Thymus (tissue), 11 donors: ENCODE measurements around the gene MFAP3L. TPM values are rescaled to one million over a fixed set of nuclear protein-coding genes. Genes with fewer than 3 reads are reported as not detected.

Source experiments
- DNase-seq, 9 donors: peaks; one replicate each; pipeline ENCODE4 v3.0.0-alpha.2; 2013; ENCODE audit warnings: low spot score in 9 of 9, low read depth in 6 of 9, missing footprints in 1 of 9
- H3K27ac ChIP-seq, 2 donors: one replicate each; pipeline ENCODE4 v1.5.1; 2013; ENCODE audit warnings: control low read depth in 1 of 2, low read depth in 1 of 2, low read length in 1 of 2, mild to moderate bottlenecking in 1 of 2, moderate library complexity in 1 of 2
- H3K27me3 ChIP-seq, 2 donors: one replicate each; pipeline ENCODE4 v1.5.1; 2013; ENCODE audit warnings: low read length in 1 of 2; ENCODE audit not compliant: control insufficient read depth in 2 of 2, insufficient read depth in 1 of 2
- H3K36me3 ChIP-seq, 2 donors: one replicate each; pipeline ENCODE4 v1.5.1; 2013; ENCODE audit warnings: low read length in 1 of 2, mild to moderate bottlenecking in 1 of 2, moderate library complexity in 1 of 2; ENCODE audit not compliant: control insufficient read depth in 2 of 2, insufficient read depth in 2 of 2
- H3K4me1 ChIP-seq, 2 donors: one replicate each; pipeline ENCODE4 v1.5.1; 2013; ENCODE audit warnings: low read length in 2 of 2; ENCODE audit not compliant: control insufficient read depth in 2 of 2, insufficient read depth in 2 of 2
- H3K4me3 ChIP-seq, 2 donors: one replicate each; pipeline ENCODE4 v1.5.1; 2013; ENCODE audit warnings: low read length in 2 of 2, control low read depth in 1 of 2, mild to moderate bottlenecking in 1 of 2
- H3K9me3 ChIP-seq, 2 donors: one replicate each; pipeline ENCODE4 v1.5.1; 2013; ENCODE audit warnings: low read length in 1 of 2, mild to moderate bottlenecking in 1 of 2; ENCODE audit not compliant: control insufficient read depth in 2 of 2, insufficient read depth in 1 of 2
- WGBS: extraction: QIAGEN DNeasy Blood & Tissue Kit; methylation state at CpG from one replicate; pipeline ENCODE4 v1.1.7; 2013; 5-methylcytosine and 5-hydroxymethylcytosine counted together
- polyA plus RNA-seq: library from polyadenylated mRNA; stranded (reverse); fragments of 200-250 nt; gene quantifications from one replicate; pipeline ENCODE4 v1.2.3, GENCODE V29; 2013
- total RNA-seq: library from RNA; stranded (reverse); fragments of 120-200 nt; gene quantifications from one replicate; pipeline ENCODE4 v1.2.4, GENCODE V29; 2013
- donor health status: healthy.

The MFAP3L gene
- total and polyA plus RNA-seq, 2 donors, result 0.80 to 1.5 TPM

DNA sequence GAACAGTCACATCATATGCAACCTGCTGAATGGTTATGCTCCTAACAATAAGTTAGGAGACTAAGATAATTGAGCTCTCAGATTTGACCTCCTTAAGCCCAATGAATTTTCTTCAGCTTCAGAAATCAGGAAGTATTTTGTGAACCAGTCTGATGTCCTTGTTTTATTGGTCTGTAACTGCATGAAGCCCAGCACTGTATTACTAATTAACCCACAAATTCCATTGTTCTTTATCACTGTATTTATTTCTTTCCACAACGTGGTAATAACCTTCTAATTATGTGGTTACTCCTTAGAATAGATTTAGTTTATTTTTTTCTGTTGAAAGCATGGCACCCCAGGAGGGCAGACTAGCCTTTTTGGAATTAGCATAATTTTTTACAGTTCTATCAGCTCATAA, 3.9 kb upstream of the MFAP3L start:
- Histone ChIP-seq H3K4me1 (peaks cover 0 to 16% of the 10 kb centered on the region in 2 donors), H3K27me3 (peaks cover 14 to 38% of the 10 kb centered on the region in 2 donors), H3K36me3 (no peaks in the 10 kb centered on the region), H3K9me3 (peaks cover 0 to 4% of the 10 kb centered on the region in 2 donors), H3K4me3 (no peak overlapping the region), H3K27ac (no peak overlapping the region)
- DNase-seq, result no peak
- 73% methylated on average over 1 of the region's 1 CpG for WGBS

DNA sequence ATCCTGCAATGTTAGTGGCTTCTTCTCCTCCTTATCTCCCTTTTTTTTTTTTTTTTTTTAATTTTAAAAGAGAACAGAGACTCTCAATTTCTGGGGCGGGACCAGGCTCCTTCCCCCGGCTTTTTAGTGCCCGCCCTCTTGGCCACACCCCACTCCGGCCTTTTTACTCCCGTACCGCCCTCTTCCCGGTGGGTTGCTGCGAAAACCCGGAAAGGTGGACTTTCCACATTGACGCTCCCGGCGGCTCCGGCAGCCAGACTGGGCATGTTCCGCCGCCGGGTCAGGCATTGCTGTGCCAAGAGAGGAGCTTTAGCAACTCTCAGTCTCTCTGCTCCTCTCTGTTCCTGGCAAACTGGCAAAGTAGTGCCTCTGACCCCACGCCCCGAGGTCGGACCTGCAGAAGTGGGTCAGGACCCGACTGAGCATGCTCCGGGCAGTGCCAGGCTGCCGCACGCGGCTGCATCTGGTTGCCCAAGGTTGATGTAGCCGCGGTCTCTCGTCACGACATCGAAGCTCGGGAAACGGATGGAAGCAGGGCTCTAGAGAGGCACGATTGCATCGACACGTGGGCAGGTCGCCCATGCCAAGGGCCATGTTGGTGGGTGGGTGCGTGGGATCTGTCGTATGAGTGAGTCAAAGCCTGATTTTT, 1.1 kb upstream of the MFAP3L start:
- no peak overlapping the region for H3K27ac ChIP-seq
- no peaks in the 10 kb centered on the region for H3K36me3 ChIP-seq
- peak overlapping the region; percentile 79 to 82 for H3K4me3 ChIP-seq
- 5% methylated on average over 37 of the region's 37 CpGs for WGBS
- H3K4me1 ChIP-seq, result peaks cover 0 to 16% of the 10 kb centered on the region in 2 donors
- DNase-seq, result peak; percentile 89 to 98 (median 93)
- H3K27me3 ChIP-seq, result peaks cover 23 to 52% of the 10 kb centered on the region in 2 donors
- peaks cover 0 to 4% of the 10 kb centered on the region in 2 donors for H3K9me3 ChIP-seq

DNA sequence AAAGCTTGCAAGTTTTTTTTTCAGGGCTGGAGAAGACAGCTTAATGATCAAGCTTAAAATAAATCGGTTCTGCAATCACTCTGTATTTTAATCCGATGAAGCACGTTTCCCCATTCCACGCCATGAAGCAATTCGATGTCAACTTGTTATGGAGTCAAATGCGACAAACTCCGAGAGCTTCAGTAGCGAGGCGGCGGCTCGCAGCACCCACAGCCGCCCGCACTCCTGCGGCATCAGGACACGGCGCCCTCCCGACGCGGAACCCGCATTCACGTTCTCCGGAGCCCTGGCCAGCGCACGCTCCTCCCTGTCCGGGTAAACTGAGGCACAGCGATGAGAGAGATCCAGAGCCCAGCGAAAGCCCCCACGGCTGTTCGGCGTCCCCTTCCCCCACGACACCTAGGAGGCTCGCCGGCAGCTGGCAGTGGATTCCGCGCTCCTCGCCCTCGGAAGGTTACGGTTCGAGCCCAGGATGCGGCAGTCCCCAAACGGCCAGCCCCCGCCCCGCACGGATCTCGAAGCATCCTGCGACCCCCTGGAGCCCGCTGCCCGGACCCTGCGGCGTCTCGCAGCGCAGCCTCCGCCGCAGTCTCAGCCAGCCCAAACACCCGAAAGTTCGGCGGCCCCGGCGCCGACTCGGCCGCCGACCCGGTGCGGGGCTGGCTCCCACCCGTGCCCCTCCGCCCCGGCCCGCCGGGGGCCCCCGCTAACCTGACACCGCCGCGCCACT, 507 bp downstream of the MFAP3L start:
- Histone ChIP-seq H3K9me3 (peaks cover 0 to 4% of the 10 kb centered on the region in 2 donors), H3K36me3 (no peaks in the 10 kb centered on the region), H3K27ac (no peak overlapping the region), H3K4me1 (peaks cover 0 to 16% of the 10 kb centered on the region in 2 donors), H3K4me3 (peak overlapping the region; percentile 38 to 82), H3K27me3 (peaks cover 25 to 51% of the 10 kb centered on the region in 2 donors)
- peak in 3 of 9 donors; percentile 15 to 37 (median 18) for DNase-seq
- WGBS, result 7% methylated on average over 74 of the region's 74 CpGs

DNA sequence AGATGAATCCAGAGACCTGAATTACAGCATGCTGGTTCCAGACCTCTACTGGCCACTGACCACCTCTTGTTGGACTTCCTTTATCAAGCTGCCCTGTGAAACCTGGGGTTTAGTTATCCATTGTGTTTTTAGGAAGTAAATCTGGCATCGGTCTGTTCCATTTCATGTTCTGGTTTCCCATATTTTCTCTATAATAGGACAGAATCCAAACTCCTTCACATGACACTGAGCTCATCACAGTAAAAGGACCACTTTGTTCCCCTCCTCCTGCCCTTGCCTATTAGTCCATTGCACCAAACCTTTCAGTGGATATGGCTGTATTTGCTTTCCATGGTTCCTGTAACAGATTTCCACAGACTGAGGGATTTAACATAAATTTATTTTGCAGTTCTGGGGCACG, 4.0 kb downstream of the MFAP3L start:
- WGBS, result 96% methylated on average over 2 of the region's 2 CpGs
- no peak overlapping the region for H3K4me3 ChIP-seq
- no peak overlapping the region for H3K27ac ChIP-seq
- DNase-seq, result no peak
- peaks cover 0 to 8% of the 10 kb centered on the region in 2 donors for H3K4me1 ChIP-seq
- no peaks in the 10 kb centered on the region for H3K36me3 ChIP-seq
- peaks cover 15 to 31% of the 10 kb centered on the region in 2 donors for H3K27me3 ChIP-seq
- H3K9me3 ChIP-seq, result peaks cover 0 to 4% of the 10 kb centered on the region in 2 donors

DNA sequence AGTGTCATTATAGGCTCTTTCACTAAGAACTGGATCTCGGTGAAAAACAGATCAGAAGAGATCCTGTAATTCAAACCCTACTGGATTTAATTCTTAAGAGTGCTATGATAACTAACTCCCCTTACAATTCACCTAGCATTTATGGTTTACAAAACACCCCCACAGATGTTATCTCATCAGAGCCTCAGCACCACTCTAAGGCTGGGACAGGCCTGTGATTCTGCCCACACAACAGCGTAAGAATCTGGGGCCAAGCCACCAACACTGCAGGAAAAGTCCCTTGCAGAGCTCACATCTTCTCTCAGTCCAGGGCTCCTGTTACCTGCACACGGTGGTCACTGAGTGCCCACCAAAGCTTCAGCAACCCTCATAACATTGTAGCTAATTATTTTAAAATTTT, 8.9 kb downstream of the MFAP3L start:
- H3K4me3 ChIP-seq, result no peak overlapping the region
- no peaks in the 10 kb centered on the region for H3K9me3 ChIP-seq
- H3K27ac ChIP-seq, result no peak overlapping the region
- H3K27me3 ChIP-seq, result peaks cover 2% of the 10 kb centered on the region in 2 donors
- H3K36me3 ChIP-seq, result no peaks in the 10 kb centered on the region
- no peaks in the 10 kb centered on the region for H3K4me1 ChIP-seq
- WGBS, result 98% methylated on average over 3 of the region's 3 CpGs
- DNase-seq, result no peak

DNA sequence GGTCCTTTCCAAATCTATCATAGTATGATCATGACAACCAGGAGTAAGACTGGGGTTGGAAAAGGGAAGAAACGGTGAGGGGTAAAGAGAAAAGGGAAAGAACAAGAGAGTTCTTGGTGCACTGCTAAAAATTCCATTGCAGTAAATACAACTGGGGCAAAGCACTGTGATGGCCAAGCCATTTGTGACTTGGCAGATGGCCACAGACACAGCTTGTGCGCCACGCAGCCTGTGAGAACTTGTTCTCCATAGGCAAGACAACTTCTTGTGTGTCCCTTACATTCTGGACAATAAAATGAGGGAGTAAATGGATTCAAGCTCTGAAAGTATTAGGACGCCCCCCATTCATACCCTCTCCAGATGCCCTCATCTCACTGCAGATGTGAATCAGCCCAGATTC, 10.9 kb downstream of the MFAP3L start:
- no peaks in the 10 kb centered on the region for H3K36me3 ChIP-seq
- DNase-seq, result no peak
- H3K27me3 ChIP-seq, result no peaks in the 10 kb centered on the region
- no peaks in the 10 kb centered on the region for H3K9me3 ChIP-seq
- no peak overlapping the region for H3K27ac ChIP-seq
- H3K4me3 ChIP-seq, result no peak overlapping the region
- no peaks in the 10 kb centered on the region for H3K4me1 ChIP-seq
- 96% methylated on average over 4 of the region's 4 CpGs for WGBS

DNA sequence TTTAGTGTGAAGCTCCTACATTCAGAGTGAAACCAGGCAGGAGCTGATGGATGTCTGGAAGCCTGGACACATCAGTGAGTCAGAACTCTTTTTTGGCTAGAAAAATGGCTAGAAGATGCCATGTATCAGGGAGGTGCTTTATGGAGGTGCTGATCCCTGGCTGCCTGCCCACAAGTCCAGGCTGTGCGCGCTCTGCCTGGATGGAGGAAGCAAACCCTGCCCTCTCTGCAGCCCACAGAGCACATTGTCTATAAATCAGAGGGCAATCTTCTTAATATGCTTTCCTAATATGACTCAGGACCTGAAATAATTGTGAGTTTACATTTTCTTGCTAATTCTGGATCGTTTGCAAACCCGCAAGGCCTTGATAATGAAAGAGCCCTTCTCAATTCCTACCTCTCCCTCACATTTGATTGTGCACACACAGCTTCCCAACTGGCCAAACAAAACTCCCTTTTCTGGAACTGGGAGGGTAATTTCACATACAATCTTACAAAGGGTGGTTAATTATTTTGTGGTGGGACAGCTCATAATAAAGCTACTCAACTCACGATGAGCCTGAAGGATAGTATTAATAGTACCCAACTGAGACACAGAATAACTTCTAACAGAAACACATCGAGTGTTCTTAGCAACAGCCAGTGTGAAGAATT, 11.7 kb downstream of the MFAP3L start:
- H3K27me3 ChIP-seq, result no peaks in the 10 kb centered on the region
- 85% methylated on average over 6 of the region's 6 CpGs for WGBS
- no peaks in the 10 kb centered on the region for H3K9me3 ChIP-seq
- H3K4me3 ChIP-seq, result no peak overlapping the region
- H3K36me3 ChIP-seq, result no peaks in the 10 kb centered on the region
- no peak overlapping the region for H3K27ac ChIP-seq
- no peak for DNase-seq
- no peaks in the 10 kb centered on the region for H3K4me1 ChIP-seq

DNA sequence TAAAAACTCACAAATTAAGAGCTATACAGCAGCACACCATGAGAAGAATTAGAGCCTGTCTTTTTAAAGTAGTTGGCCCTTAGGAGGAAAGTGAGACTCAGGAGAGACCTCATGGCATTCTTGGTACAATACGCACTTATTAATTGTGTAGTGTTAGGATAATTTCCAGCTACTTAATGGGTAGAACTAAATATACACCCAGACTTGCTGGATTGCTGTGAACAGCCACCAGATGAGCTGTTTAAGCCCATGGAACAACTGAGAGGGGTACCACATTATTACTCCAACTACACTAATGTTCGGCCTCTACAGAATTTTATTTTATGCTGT, 13.6 kb downstream of the MFAP3L start:
- Histone ChIP-seq H3K9me3 (no peaks in the 10 kb centered on the region), H3K27ac (no peak overlapping the region), H3K4me1 (no peaks in the 10 kb centered on the region), H3K27me3 (no peaks in the 10 kb centered on the region), H3K4me3 (no peak overlapping the region), H3K36me3 (no peaks in the 10 kb centered on the region)
- WGBS, result 95% methylated on average over 2 of the region's 2 CpGs
- DNase-seq, result no peak

DNA sequence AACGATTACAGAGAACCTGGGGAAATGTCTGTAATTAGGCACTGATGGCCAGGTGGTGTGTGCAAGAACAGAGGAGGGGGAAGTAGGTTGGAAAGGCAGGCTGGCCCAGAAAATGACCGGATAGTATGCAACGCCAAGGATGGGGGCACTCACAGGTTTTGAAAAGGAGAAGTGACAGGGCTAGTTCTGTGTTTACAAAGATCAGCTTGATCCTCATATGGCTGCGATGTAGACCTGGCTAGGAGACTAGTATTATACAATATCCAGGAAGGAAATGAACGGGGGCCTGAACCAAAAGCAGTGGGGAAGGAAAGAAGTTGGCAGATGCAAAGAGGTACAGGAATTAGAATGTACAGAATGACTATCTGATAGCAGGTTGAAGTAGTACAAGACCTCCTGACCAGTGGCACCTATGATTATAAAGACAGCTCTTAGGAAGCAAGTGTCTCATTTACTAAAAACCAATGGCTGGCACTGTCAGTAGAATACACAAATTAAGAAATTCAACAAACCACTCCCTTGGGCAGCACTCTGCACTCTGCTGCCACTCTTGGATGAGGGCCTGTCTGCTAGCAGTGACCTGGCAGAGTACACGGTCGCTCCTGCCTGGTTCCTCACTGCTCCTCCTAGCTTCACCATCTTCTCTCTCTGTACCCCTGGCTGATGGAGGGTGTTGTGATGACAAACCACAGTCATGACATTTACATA, 14.1 kb downstream of the MFAP3L start:
- no peaks in the 10 kb centered on the region for H3K9me3 ChIP-seq
- H3K4me1 ChIP-seq, result no peaks in the 10 kb centered on the region
- 39% methylated on average over 7 of the region's 7 CpGs for WGBS
- H3K4me3 ChIP-seq, result no peak overlapping the region
- no peaks in the 10 kb centered on the region for H3K27me3 ChIP-seq
- H3K36me3 ChIP-seq, result no peaks in the 10 kb centered on the region
- H3K27ac ChIP-seq, result no peak overlapping the region
- DNase-seq, result no peak
